GM21528 (cell line): ENCODE measurements around the gene UPP1.
A peak's percentile ranks its signal among the peaks of the same experiment; 100 is the strongest.
"Not testable (repeated sequence)": the region's sequence is repeated elsewhere in the genome, so short reads cannot be mapped to it uniquely, and the experiment has no call there.

Source experiments
- ATAC-seq: cut with Tn5 transposase; IDR thresholded peaks from one replicate; pipeline ENCODE4 v1.9.1; 2021; ENCODE audit warnings: mild to moderate bottlenecking, moderate library complexity; ENCODE audit not compliant: unreplicated experiment, low FRiP score

The UPP1 gene

DNA sequence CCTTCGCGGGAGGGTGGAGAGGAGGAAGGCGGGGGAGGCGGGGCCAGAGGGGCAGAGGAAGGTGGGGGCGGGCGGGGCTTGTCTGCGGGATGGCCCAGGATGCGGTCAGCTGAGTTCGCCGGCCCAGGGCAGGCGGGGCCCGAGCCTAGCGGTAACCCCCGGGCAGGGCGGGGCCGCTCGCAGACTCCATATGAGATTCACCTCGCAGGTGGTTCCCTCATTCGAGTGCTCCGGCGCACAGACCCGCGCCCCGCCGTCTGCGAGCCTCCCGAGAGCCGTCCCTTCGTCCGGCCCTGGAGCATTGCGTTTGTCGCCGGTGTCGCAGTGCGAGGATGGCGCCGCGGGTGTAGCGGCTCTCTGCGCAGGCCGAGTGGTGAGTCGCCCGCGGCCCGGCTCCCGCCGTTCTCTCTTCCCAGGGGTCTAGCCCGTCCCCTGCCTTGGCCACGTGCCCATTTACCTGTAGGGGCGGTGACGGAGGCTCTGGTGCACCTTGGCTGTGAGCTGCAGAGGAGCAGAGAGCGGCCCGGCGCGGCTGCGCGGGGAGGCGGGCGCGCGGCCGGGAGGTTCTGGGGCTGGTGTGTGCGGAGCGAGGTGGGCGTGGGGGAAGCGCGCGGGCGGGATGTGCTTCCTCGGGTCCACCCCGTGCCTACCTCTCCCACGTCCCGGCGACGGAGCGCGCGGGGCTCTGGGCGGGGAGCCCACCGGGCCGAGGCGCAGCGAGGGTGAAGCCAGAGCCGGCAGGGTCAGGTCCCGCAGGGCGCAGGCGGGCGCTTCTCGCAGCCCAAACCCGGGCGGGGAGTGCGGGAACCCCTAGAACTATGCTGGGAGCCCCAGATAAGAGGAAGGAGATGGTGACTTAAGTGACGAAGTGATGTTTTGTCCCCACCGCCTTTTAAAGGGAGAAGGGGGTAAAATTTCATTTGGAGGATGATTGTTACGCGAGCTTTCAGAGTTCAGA is at the start of gene UPP1:
Gene UPP1, plus strand, starts transcription at position 220 of the 958 bp plus-strand sequence. CDS start 5,519 bp downstream, outside the sequence.
- peak; percentile 58 for ATAC-seq

DNA sequence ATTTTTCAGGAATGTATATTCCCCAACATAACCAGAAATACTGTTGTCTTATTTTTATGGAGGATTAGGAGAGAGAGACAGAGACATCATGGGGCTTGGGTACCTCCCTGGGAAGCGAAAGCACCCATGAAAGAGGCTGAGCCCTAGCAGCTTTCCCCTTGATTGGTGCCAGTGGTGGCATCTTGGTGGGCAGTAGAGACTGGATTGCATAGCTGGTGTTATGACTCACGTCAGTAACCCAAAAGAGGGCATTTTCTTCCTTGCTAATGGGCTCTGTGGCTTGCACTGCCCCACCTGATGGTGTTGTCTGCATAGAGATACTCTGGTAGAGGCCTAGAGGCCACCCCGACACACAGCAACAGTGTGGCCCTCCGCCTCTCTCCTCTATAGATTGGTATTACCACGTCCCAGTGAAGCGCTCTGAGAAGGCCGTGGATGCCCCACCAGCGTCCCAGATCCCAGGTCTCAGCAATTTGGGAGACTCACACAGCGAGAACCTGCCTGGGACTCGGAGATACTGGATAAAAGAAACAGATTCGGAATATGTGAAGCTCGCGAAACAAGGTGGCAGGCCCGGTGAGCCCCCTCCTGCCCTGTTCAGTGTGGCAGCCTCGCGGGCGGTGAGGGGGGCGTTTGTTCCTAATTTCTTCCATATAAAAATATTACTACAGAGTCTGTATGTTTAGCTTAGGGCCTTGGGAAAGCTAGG is 48.0 kb upstream of the UPP1 start:
- no peak for ATAC-seq

DNA sequence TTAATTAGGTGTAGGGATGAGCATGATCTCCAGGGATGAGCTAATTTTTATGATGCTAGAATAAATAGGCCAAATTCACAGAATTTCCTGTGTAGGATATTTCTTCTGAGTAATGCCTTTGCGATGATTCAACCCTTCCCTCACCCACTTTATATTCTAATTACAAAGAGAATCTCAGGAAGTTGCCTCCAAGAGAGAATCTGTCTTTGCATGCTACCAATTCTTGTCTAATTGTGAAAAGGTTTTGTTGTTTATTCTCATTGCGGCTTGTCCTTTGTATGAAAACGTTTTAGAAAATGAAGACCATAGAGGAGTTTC is 47.5 kb upstream of the UPP1 start:
- no peak for ATAC-seq

DNA sequence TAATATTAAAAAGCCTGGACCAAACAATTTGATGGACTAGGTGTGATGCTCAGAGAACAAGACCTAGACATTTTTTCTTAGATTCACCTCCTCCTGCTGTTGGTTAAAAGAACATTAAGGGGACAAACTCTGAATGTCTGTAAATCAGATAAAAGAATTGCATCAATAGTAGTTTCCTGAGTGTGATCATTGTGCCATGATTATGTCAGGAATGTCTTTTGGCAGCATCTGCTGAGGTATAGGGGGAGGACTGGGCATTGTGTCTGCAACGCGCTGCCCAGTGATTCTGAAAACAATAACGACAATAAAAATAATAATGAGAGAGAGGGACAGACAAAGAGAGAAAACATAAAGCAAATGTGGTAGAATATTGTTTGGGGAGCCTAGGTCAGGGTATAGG is 46.8 kb upstream of the UPP1 start:
- ATAC-seq = no peak

DNA sequence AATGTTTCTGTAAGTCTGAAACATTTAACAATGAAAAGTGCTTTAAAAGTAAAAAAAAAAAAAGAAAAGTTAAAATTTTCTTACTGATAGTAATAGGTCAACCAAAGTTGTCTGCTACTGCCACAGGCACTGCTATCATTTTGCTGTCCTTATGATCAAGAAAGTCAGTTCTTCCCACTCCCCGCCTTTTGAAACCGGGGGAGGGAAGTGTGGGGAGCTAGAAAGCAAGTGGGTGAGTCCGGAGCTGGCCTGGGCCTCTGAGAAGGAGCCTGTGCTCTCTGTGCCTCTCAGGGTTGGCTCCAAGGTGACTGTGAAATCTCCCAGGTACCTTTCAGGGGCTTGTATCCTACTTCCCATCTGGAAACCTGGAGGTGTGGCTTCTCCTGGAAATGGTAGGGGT is 46.4 kb upstream of the UPP1 start:
- ATAC-seq = no peak

DNA sequence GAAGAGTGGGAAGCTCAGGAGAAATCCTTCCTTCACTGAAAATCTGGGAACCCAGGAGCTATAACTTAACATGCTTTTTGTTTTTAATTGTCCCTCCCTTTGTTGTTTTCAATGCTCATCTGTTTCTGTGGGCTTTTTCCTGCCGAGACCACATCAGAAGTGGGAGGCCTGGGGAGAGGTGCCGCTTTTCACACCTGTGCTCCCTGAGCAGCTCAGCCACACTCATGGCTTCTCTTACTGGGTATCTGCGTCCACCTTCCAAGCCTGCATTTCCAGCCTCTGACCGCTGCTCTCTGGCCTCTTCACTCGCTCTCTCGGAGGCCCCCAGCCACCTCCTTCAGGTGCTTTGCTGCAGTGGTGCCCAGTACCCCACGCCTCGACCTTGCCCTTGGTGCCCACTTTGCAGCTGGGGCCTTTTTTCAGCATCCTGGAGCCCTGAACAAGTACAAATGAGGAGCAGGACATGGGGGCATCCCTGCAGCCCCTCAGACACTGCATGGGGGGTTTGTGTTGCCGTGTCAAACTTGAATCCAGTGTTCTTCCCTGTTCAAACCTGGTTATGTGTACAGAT is 43.8 kb upstream of the UPP1 start:
- ATAC-seq = no peak

DNA sequence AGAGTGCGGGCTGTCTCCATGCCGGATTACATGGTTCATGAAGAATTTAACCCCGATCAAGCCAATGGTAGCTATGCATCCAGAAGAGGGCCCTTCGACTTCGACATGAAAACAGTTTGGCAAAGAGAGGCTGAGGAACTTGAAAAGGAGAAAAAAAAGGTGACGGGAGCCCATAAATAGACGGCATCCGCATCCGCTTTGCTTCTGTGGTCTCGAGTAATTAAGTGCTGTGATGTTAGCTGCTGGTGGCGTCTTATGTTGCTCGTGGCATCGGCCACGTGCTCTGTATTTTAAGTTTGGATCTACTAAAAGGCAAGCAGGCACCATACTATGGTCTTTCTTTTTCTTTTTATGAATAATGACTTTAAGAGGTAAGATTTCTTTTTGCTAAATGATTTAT is 42.6 kb upstream of the UPP1 start:
- ATAC-seq = no peak

DNA sequence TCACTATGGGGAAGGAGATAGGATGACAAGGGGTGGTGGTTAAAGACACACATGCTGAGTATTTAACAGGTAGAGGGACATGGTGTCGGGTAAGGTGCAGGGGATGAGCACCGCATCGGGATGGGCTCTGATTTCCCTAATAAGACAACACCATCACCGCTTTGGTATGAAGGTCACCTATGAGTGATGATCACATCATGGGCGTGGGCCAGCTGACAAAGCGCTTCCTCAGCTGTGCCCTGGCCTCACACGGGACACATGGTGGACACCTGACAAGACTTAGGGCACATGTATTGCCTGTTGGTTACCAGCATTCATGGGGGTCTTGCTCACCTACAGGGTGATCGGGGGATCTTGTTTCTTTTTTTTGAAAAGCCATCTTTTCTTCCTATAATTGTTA is 41.0 kb upstream of the UPP1 start:
- ATAC-seq = no peak

DNA sequence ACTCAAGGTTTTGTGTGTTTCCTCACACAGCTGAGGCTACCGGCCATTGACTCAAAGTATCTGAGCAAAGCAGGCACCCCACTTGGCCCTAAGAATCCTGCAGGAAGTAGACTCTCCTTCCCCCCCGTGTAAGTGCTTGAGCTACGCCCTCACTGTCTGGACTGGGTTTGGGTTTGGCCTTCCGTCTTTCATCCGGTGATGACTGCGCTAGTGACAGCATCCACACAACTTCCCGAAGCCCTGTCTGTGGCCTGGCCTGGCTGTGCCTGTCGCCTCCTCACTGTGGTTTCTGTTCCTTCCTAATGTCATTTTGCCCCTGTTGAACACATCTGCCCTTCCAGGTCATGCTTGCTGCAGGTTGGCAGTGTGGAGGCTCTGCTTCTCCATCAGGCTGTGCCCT is 39.2 kb upstream of the UPP1 start:
- ATAC-seq = no peak

DNA sequence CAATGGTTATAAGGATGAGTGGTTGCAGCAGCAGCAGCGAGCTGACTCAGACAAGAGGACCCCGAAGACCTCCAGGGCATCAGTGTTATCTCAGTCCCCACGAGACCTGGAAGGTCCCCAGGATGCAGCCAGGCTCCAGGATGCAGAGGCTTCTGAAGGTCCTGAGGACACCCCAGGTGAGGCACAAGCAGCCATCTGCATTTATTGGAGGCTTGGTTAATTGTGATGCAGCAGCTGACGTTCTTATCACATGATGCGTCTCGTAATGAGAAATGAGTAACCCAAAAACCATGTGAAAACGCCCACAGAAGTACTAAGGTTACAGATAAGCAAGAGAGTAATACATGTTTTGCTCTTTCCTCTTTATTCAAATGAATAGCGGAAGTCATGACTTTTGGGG is 36.3 kb upstream of the UPP1 start:
- no peak for ATAC-seq

DNA sequence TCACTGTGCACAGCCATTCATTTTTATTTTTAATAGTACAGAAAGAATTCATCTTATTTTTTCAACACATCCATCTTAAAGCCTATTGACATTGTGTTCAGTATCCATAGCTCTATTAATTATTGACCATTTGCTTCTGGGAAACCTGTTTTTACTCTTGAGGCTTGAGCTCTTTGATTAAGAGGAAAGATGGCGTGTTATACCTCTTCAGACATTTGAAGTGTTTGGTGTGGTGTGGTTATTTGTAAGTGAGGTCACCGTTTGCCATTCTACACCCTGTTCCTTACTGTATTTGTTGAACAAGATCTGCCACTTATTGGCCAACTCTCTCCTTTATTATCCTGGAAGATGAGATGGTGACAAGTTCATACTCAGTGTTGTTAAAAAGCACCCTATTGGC is 35.3 kb upstream of the UPP1 start:
- ATAC-seq = no peak

DNA sequence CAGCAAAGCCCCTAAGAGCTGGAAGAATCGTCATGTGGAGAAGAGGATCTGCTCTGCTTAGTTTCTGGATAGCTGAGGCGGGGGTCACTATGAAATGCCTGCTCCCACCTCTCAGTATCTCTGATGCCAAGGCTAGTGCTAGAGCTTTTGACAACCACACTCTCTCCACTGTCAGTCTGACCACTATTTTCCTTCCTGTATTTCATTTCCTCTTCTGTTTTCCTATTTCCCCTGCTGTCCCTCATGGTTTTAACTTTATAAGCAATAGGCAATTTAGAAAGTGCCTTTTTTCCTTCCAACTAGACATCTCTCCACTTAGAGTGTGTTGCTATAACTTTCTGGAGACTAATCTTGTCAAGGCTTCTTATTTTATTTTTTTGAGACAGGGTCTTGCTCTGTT is 30.1 kb upstream of the UPP1 start:
- no peak for ATAC-seq

DNA sequence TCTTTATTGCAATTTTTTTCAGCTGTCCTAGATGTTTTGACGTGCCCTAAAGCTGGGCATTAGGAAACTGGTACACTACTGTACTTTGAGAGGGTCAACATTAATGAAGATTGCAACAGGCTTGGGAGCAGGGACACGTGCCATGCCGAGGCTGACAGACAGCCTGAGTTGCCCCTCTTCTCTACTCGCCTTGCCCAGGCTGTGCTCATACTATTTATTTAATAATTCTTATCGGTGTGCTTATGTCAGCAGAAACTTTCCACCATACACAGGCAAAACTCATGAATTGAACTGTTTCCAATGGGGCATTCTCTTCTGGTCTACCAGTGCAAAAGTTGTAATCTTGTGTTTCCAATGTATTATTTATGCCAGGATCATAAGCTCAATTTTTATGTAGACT is 29.4 kb upstream of the UPP1 start:
- ATAC-seq = no peak

DNA sequence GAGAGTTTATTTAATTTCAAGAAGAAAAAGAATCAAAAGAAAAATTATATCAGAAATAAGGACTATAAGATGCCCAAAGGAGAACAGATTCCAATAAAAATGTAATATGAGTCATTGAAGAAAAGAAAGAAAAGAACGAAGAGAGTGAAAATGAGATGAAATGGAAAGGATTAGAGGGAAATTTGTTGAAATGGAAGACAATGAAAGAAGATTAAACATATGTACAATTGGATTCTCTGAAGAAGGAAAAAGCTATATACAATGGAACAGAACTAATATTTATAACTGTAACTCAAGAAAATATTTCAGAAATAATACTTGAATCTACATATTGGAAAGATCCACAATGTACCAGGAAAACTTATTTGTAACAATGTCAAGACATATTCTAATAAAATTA is 25.1 kb upstream of the UPP1 start:
- ATAC-seq = no peak

DNA sequence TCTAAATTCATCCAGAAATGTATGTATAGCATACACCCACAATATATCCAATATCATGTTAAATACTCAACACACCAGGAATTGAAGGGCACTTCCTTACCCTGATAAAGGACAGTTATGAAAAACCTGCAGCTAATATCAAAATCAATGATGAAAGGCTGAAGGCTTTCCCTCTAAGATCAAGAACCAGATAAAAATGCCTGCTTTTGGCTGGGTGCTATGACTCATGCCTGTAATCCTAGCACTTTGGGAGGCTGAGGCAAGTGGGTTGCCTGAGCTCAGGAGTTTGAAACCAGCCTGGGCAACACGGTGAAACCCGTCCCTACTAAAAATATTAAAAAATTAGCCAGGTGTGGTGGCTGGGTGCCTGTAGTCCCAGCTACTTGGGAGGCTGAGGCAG is 21.6 kb upstream of the UPP1 start:
- ATAC-seq = no peak

DNA sequence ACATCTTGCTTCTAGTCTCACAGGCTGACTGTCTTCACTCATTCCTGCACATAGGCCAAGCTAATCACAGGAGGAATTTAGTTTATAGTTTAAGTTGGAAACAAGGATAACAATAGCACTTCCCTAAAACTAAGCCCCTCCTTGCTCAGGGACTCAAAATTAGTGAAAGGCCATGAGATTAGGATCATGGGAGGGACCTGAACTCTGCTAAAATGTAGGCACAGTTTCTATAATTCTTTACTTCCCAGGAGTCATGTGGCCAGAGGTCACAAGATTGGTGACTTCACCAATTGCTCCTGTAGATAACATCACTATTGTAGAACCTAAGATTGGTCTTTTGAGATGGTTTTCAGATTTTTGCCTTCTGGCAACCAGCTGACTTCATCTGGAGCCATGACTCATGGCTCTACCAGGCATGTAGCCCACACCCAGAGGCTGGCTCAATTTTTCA is 14.8 kb upstream of the UPP1 start:
- ATAC-seq = no peak

DNA sequence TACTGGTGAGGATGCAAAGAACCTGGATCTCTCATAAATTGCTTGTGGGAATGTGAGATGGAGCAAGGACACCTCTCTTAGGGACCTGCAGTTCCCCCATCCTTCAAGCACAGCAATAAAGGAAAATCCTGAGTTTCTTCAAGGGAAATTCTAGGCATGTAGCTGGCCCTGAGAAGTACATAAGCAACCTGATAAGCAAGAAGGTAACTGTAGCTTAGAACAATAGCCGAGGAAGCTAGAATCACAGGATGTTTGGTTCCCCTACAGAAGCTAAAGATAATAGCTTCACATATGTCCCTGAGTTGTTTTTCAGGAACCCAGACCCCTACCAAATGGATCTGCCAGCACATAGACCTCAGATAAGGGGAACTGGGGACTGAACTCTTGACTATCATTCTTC is 11.6 kb upstream of the UPP1 start:
- no peak for ATAC-seq

DNA sequence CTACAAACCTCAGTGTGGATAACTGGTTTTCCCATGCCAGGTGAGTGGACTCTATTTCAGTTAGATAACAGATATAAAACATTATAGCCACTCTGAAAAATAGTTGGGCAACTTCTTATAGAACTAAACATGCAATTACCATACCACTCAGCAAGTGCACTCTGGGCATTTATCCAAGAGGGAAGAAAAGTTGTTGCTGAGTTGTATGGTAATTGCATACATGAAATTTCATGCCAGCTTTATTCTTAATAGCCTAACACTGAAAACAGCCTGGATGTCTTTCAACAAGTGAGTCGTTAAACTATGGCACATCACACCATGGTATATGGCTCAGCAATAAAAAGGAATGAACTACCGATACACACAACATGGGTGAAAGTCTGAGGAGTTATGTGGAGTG is 10.6 kb upstream of the UPP1 start:
- ATAC-seq = no peak

DNA sequence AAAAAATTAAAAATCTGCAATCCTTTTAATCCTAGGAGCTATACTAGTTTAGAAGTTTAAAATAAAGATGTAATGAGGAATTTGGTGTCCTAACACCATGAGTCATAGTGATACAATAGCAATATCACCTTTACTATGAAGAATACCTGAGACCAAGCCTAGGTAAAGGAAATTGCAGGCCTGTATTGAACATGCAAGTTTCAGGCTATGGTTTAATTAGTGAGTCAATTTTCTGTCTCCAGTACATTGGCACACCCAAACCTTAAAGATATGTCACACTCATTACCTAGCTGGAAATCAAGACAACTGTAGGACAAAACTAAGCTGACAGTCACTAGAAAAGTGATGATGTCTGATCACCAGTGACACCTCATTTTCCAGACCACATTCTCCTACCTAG is 6.7 kb upstream of the UPP1 start:
- not testable (repeated sequence) for ATAC-seq

DNA sequence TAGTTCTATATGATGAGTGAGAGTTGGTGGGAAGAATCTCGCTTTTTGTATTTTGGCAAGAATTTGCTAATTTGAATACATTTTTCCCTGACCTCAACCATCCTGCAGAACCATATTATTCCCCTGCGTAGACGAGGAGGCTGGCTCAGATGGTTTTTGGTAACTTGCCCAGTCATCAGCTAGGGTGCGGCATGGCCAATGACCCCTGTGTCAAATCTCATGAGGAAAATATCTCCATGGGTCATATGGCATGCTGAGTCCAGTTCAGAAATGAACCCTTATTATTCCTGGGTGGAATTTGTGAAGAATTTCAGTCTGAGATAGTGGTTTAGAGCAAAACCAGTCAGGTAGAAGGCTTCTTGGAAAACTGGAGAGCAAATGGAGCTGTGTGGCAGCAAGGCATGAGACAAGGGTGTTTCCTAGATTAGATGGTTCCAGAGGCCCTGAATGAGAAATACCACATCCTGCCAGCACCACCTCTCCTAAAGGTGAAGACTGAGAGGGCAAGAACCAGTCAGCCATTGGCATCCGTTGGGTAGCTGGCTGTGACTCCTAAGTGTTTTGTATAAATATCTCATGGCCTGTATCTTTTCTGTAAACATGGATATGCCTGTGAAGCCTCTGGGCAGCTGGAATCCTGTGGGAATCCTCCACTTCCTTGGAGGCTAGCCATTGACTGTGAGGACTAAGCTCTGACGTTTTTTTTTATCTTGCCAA is 5.8 kb upstream of the UPP1 start:
- ATAC-seq = no peak
